ENCODE results near the gene CRLF1.
"Not testable (repeated sequence)": the region's sequence is repeated elsewhere in the genome, so short reads cannot be mapped to it uniquely, and the experiment has no call there.

Gene CRLF1

GRCh38 chr19:18611327-18612050, 4.9 kb upstream of the CRLF1 start:
- intact Hi-C loops (cut with DNase I) = no loop called here
- peak in 28 of 42 donors; percentile 8 to 72 (median 46) for DNase-seq

GRCh38 chr19:18610556-18611326, 4.1 kb upstream of the CRLF1 start:
- DNase-seq = no peak

GRCh38 chr19:18610245-18610555, 3.6 kb upstream of the CRLF1 start:
- DNase-seq = no peak
- intact Hi-C loops (cut with DNase I) = no loop called here

More at GRCh38 chr19:18610556-18611326, 4.1 kb upstream of the CRLF1 start:
- intact Hi-C loops (cut with DNase I) = no loop called here

GRCh38 chr19:18609717-18610051, 3.1 kb upstream of the CRLF1 start:
- intact Hi-C loops (cut with DNase I) = loop anchor here (5.0 kb wide), 1 partner anchor 63 kb away; no protein-coding TSS in a partner anchor
- DNase-seq = no peak

- intact Hi-C loops (cut with DNase I) = loop anchor here (5.0 kb wide), 1 partner anchor 63 kb away; no protein-coding TSS in a partner anchor
These were observed 2.5 kb upstream of the CRLF1 start for GRCh38 chr19:18608805-18609716.

GRCh38 chr19:18608102-18608804, 1.7 kb upstream of the CRLF1 start:
- intact Hi-C loops (cut with DNase I) = loop anchor here (5.0 kb wide), 1 partner anchor 64 kb away; no protein-coding TSS in a partner anchor
- no peak for DNase-seq

More at GRCh38 chr19:18608805-18609716, 2.5 kb upstream of the CRLF1 start:
- DNase-seq = no peak

- peak in 10 of 42 donors; percentile 23 to 72 (median 52) for DNase-seq
- intact Hi-C loops (cut with DNase I) = loop anchor here (5.0 kb wide), 1 partner anchor 65 kb away; no protein-coding TSS in a partner anchor
These were observed 865 bp upstream of the CRLF1 start for GRCh38 chr19:18607226-18608101.

GRCh38 chr19:18605546-18606280, 886 bp downstream of the CRLF1 start:
- DNase-seq = no peak
- intact Hi-C loops (cut with DNase I) = loop anchor here (5.0 kb wide), 1 partner anchor 67 kb away; no protein-coding TSS in a partner anchor

- intact Hi-C loops (cut with DNase I) = loop anchor here (5.0 kb wide), 1 partner anchor 67 kb away; no protein-coding TSS in a partner anchor
- DNase-seq = no peak
These were observed 1.4 kb downstream of the CRLF1 start for GRCh38 chr19:18605196-18605545.

- DNase-seq = no peak
- intact Hi-C loops (cut with DNase I) = loop anchor here (5.0 kb wide), 1 partner anchor 68 kb away; no protein-coding TSS in a partner anchor
These were observed 1.8 kb downstream of the CRLF1 start for GRCh38 chr19:18604820-18605159.

- no peak for DNase-seq
- intact Hi-C loops (cut with DNase I) = no loop called here
These were observed 2.4 kb downstream of the CRLF1 start for GRCh38 chr19:18603958-18604819.

- no peak for DNase-seq
These were observed 3.2 kb downstream of the CRLF1 start for GRCh38 chr19:18603255-18603957.

GRCh38 chr19:18601875-18602274, 4.7 kb downstream of the CRLF1 start:
- intact Hi-C loops (cut with DNase I) = no loop called here

More at GRCh38 chr19:18603255-18603957, 3.2 kb downstream of the CRLF1 start:
- intact Hi-C loops (cut with DNase I) = no loop called here

GRCh38 chr19:18600692-18601397, 5.8 kb downstream of the CRLF1 start:
- intact Hi-C loops (cut with DNase I) = not testable (repeated sequence)

More at GRCh38 chr19:18601875-18602274, 4.7 kb downstream of the CRLF1 start:
- no peak for DNase-seq

GRCh38 chr19:18599485-18599884, 7.1 kb downstream of the CRLF1 start:
- intact Hi-C loops (cut with DNase I) = no loop called here
- no peak for DNase-seq

More at GRCh38 chr19:18600692-18601397, 5.8 kb downstream of the CRLF1 start:
- not testable (repeated sequence) for DNase-seq

Measured in head of caudate nucleus (tissue), 42 donors.